HG02623 (cell line): ENCODE data around the gene VWA7.

Experiments used
- ATAC-seq: cut with Tn5 transposase; IDR thresholded peaks from one replicate; pipeline ENCODE4 v1.9.1; 2021; ENCODE audit warnings: moderate library complexity; ENCODE audit not compliant: unreplicated experiment

The VWA7 gene

GRCh38 chr6:31779908-31780307, 2.8 kb upstream of the VWA7 start:
- ATAC-seq = no peak

- no peak for ATAC-seq
Observed at GRCh38 chr6:31778999-31779885, 2.1 kb upstream of the VWA7 start.

- ATAC-seq = no peak
Observed at GRCh38 chr6:31778193-31778592, 1.1 kb upstream of the VWA7 start.

- no peak for ATAC-seq
Observed at GRCh38 chr6:31777667-31778050, 531 bp upstream of the VWA7 start.

GRCh38 chr6:31776485-31776988, 591 bp downstream of the VWA7 start:
- no peak for ATAC-seq

GRCh38 chr6:31775633-31776484, 1.3 kb downstream of the VWA7 start:
- no peak for ATAC-seq

GRCh38 chr6:31775184-31775583, 1.9 kb downstream of the VWA7 start:
- ATAC-seq = no peak

- no peak for ATAC-seq
Observed at GRCh38 chr6:31771992-31772358, 5.2 kb downstream of the VWA7 start.

- ATAC-seq = no peak
Observed at GRCh38 chr6:31770860-31771259, 6.3 kb downstream of the VWA7 start.

GRCh38 chr6:31769684-31770371, 7.3 kb downstream of the VWA7 start:
- ATAC-seq = no peak

GRCh38 chr6:31768363-31769257, 8.5 kb downstream of the VWA7 start:
- no peak for ATAC-seq

- no peak for ATAC-seq
Observed at GRCh38 chr6:31767096-31767645, 10.0 kb downstream of the VWA7 start.

GRCh38 chr6:31765910-31766794, 11.0 kb downstream of the VWA7 start:
- no peak for ATAC-seq

- no peak for ATAC-seq
Observed at GRCh38 chr6:31765559-31765909, 11.6 kb downstream of the VWA7 start.

GRCh38 chr6:31764198-31764597, 12.9 kb downstream of the VWA7 start:
- ATAC-seq = no peak

GRCh38 chr6:31763619-31763940, 13.5 kb downstream of the VWA7 start:
- ATAC-seq = no peak

- no peak for ATAC-seq
Observed at GRCh38 chr6:31762878-31763618, 14.1 kb downstream of the VWA7 start.

GRCh38 chr6:31762356-31762755, 14.8 kb downstream of the VWA7 start, which contains the start of gene SAPCD1:
Gene SAPCD1 (plus strand): TSS chr6:31762656. CDS start chr6:31763055, 399 bp downstream.
- no peak for ATAC-seq
